Rectal smooth muscle tissue (tissue), 1 donor: Measurements from ENCODE around the gene HES5.
"Not testable (repeated sequence)": the region's sequence is repeated elsewhere in the genome, so short reads cannot be mapped to it uniquely, and the experiment has no call there.

Experiments
- H3K27ac ChIP-seq: one replicate; pipeline ENCODE4 v1.7.0; 2013; ENCODE audit warnings: low read depth, low read length, inconsistent platforms
- H3K27me3 ChIP-seq: one replicate; pipeline ENCODE4 v1.7.0; 2013; ENCODE audit warnings: low read length; ENCODE audit not compliant: control insufficient read depth, insufficient read depth
- H3K36me3 ChIP-seq: one replicate; pipeline ENCODE4 v1.7.0; 2013; ENCODE audit warnings: low read length; ENCODE audit not compliant: control insufficient read depth, insufficient read depth
- H3K4me1 ChIP-seq: one replicate; pipeline ENCODE4 v1.7.0; 2013; ENCODE audit warnings: low read length; ENCODE audit not compliant: control insufficient read depth, insufficient read depth
- H3K4me3 ChIP-seq: one replicate; pipeline ENCODE4 v1.7.0; 2013; ENCODE audit warnings: low read length
- H3K9ac ChIP-seq: one replicate; pipeline ENCODE4 v1.7.0; 2013; ENCODE audit warnings: low read length

The HES5 gene

GRCh38 chr1:2529784-2530512 is at the start of gene HES5:
HES5 (minus strand) TSS chr1:2530263; CDS start chr1:2530164, 99 bp downstream.
- H3K27ac ChIP-seq = no peak within 1 kb of the TSS
- H3K4me1 ChIP-seq = peaks cover 8% of the 10 kb centered on the region
- no peaks in the 10 kb centered on the region for H3K36me3 ChIP-seq
- no peak within 1 kb of the TSS for H3K9ac ChIP-seq
- peaks cover 19% of the 10 kb centered on the region for H3K27me3 ChIP-seq
- peak within 1 kb of the TSS; percentile 48 for H3K4me3 ChIP-seq

- H3K27ac ChIP-seq = no peak overlapping the region
- no peak overlapping the region for H3K9ac ChIP-seq
- H3K4me3 ChIP-seq = no peak overlapping the region
- H3K27me3 ChIP-seq = no peaks in the 10 kb centered on the region
- H3K36me3 ChIP-seq = no peaks in the 10 kb centered on the region
- no peaks in the 10 kb centered on the region for H3K4me1 ChIP-seq
Observed at GRCh38 chr1:2578758-2579118, 48.7 kb upstream of the HES5 start.

GRCh38 chr1:2577565-2578075 is 47.6 kb upstream of the HES5 start:
- H3K9ac ChIP-seq = peak overlapping the region; percentile 8
- peak overlapping the region; percentile 5 for H3K4me3 ChIP-seq
- H3K36me3 ChIP-seq, H3K4me1 ChIP-seq, H3K27me3 ChIP-seq: not testable (repeated sequence)
- peak overlapping the region; percentile 33 for H3K27ac ChIP-seq

- Histone ChIP-seq H3K4me3 (peak overlapping the region; percentile 24), H3K27ac (no peak overlapping the region), H3K9ac (peak overlapping the region; percentile 57), H3K27me3 (no peaks in the 10 kb centered on the region), H3K36me3 (no peaks in the 10 kb centered on the region), H3K4me1 (no peaks in the 10 kb centered on the region)
Observed at GRCh38 chr1:2575801-2576663, 46.0 kb upstream of the HES5 start.

- Histone ChIP-seq H3K4me3 (no peak overlapping the region), H3K4me1 (no peaks in the 10 kb centered on the region), H3K9ac (no peak overlapping the region), H3K36me3 (no peaks in the 10 kb centered on the region), H3K27ac (no peak overlapping the region), H3K27me3 (no peaks in the 10 kb centered on the region)
Observed at GRCh38 chr1:2574350-2574749, 44.3 kb upstream of the HES5 start.

GRCh38 chr1:2573250-2573920 is 43.3 kb upstream of the HES5 start:
- no peaks in the 10 kb centered on the region for H3K36me3 ChIP-seq
- no peak overlapping the region for H3K9ac ChIP-seq
- H3K27ac ChIP-seq = no peak overlapping the region
- no peaks in the 10 kb centered on the region for H3K4me1 ChIP-seq
- no peak overlapping the region for H3K4me3 ChIP-seq
- H3K27me3 ChIP-seq = no peaks in the 10 kb centered on the region

- Histone ChIP-seq H3K36me3 (no peaks in the 10 kb centered on the region), H3K27me3 (no peaks in the 10 kb centered on the region), H3K27ac (no peak overlapping the region), H3K4me1 (no peaks in the 10 kb centered on the region), H3K4me3 (no peak overlapping the region), H3K9ac (no peak overlapping the region)
Observed at GRCh38 chr1:2571348-2571747, 41.3 kb upstream of the HES5 start.

GRCh38 chr1:2570332-2570731 is 40.3 kb upstream of the HES5 start:
- H3K9ac ChIP-seq = no peak overlapping the region
- H3K27ac ChIP-seq = no peak overlapping the region
- H3K36me3 ChIP-seq = no peaks in the 10 kb centered on the region
- no peak overlapping the region for H3K4me3 ChIP-seq
- no peaks in the 10 kb centered on the region for H3K4me1 ChIP-seq
- no peaks in the 10 kb centered on the region for H3K27me3 ChIP-seq

GRCh38 chr1:2569703-2570102 is 39.6 kb upstream of the HES5 start:
- H3K36me3 ChIP-seq, H3K4me3 ChIP-seq, H3K4me1 ChIP-seq, H3K9ac ChIP-seq, H3K27me3 ChIP-seq, H3K27ac ChIP-seq: not testable (repeated sequence)

- Histone ChIP-seq H3K9ac (no peak overlapping the region), H3K4me3 (no peak overlapping the region), H3K36me3 (no peaks in the 10 kb centered on the region), H3K27me3 (no peaks in the 10 kb centered on the region), H3K4me1 (no peaks in the 10 kb centered on the region), H3K27ac (no peak overlapping the region)
Observed at GRCh38 chr1:2569060-2569459, 39.0 kb upstream of the HES5 start.

- H3K36me3 ChIP-seq, H3K27ac ChIP-seq, H3K9ac ChIP-seq, H3K27me3 ChIP-seq, H3K4me1 ChIP-seq, H3K4me3 ChIP-seq: not testable (repeated sequence)
Observed at GRCh38 chr1:2568187-2568816, 38.2 kb upstream of the HES5 start.

GRCh38 chr1:2567083-2567679 is 37.1 kb upstream of the HES5 start:
- H3K4me1 ChIP-seq = no peaks in the 10 kb centered on the region
- H3K27me3 ChIP-seq = no peaks in the 10 kb centered on the region
- no peak overlapping the region for H3K27ac ChIP-seq
- no peak overlapping the region for H3K4me3 ChIP-seq
- H3K36me3 ChIP-seq = peaks cover 5% of the 10 kb centered on the region
- H3K9ac ChIP-seq = no peak overlapping the region
